GM23338 (cell line): Measurements from ENCODE around the gene CCT2.
A peak's percentile ranks its signal among the peaks of the same experiment; 100 is the strongest.

ENCODE experiments used
- CTCF ChIP-seq, 2 experiments: fragments of 200-600 bp in 1 of 2; sonication (generic) in 1 of 2; conservative IDR thresholded peaks; 2 replicates each; pipeline versions ENCODE4 v1.5.1 to v1.6.1; 2016 to 2017; ENCODE audit warnings: antibody characterized with exemption in 2 of 2, low read depth in 2 of 2, mild to moderate bottlenecking in 2 of 2, moderate library complexity in 1 of 2
- EZH2 ChIP-seq: fragments of 200-600 bp; sonication (generic); IDR thresholded peaks from one replicate; pipeline ENCODE4 v1.8.0; 2017; ENCODE audit warnings: antibody characterized with exemption, mild to moderate bottlenecking, low read depth; ENCODE audit not compliant: unreplicated experiment
- EZH2phosphoT487 ChIP-seq: fragments of 200-600 bp; sonication (generic); IDR thresholded peaks from one replicate; pipeline ENCODE4 v1.8.1; 2018; ENCODE audit warnings: antibody characterized with exemption; ENCODE audit not compliant: unreplicated experiment
- POLR2AphosphoS5 ChIP-seq: IDR thresholded peaks from 2 replicates; pipeline ENCODE4 v1.6.1; 2016; ENCODE audit warnings: antibody characterized with exemption, low read depth
- REST ChIP-seq: IDR thresholded peaks from one replicate; pipeline ENCODE4 v1.6.1; 2018; ENCODE audit warnings: antibody characterized with exemption; ENCODE audit not compliant: unreplicated experiment

- TF ChIP-seq CTCF (conservative IDR thresholded peaks at IDR 0.05; ENCODE audit: low read depth in 2 of 2): peak; percentile 86 to 92
- TF ChIP-seq REST: no peak
- TF ChIP-seq POLR2AphosphoS5: no peak
- TF ChIP-seq EZH2: no peak
- TF ChIP-seq EZH2phosphoT487: no peak
These were observed 14.5 kb upstream of the CCT2 start for GRCh38 chr12:69570545-69571399.
